NB4 (cell line): ENCODE measurements around the gene HSFX3.
"Not testable (repeated sequence)": the region's sequence is repeated elsewhere in the genome, so short reads cannot be mapped to it uniquely, and the experiment has no call there.

Experiments
- DNase-seq: peaks from one replicate; pipeline ENCODE4 v3.0.0; 2010; ENCODE audit warnings: low read depth
- H3K4me3 ChIP-seq: one replicate; pipeline ENCODE4 v1.5.1; 2011; ENCODE audit warnings: mild to moderate bottlenecking, low read depth, low read length, moderate library complexity
- CTCF ChIP-seq: IDR thresholded peaks from one replicate; pipeline ENCODE4 v1.5.1; 2012; ENCODE audit warnings: low read depth, low read length
- MAX ChIP-seq: IDR thresholded peaks from 2 replicates; pipeline ENCODE4 v1.6.1; 2011; ENCODE audit warnings: low read depth, low read length
- MYC ChIP-seq: IDR thresholded peaks from 2 replicates; pipeline ENCODE4 v1.6.1; 2011; ENCODE audit warnings: low read depth, low read length
- POLR2A ChIP-seq: IDR thresholded peaks from 2 replicates; pipeline ENCODE4 v1.6.1; 2011; ENCODE audit warnings: mild to moderate bottlenecking; ENCODE audit not compliant: insufficient read length; ENCODE audit errors: extremely low read depth

Gene HSFX3

GRCh38 chrX:149545545-149546543 lies 3.9 kb downstream of the HSFX3 start:
- TF ChIP-seq CTCF: peak; percentile 15
- H3K4me3 ChIP-seq: not testable (repeated sequence)
- peak; percentile 25 for DNase-seq

- TF ChIP-seq POLR2A (no peak), CTCF (no peak), MYC (no peak), MAX (no peak)
- peak overlapping the region; percentile 80 for H3K4me3 ChIP-seq
- DNase-seq: peak; percentile 27
Observed at GRCh38 chrX:149541521-149542047, 8.1 kb downstream of the HSFX3 start.

GRCh38 chrX:149540621-149541520 lies 8.9 kb downstream of the HSFX3 start, which contains the start of gene EOLA1:
EOLA1 (plus strand) TSS chrX:149541012; CDS start chrX:149545631, 4,619 bp downstream.
- DNase-seq: peak; percentile 97
- peak; percentile 71 for TF ChIP-seq MAX
- TF ChIP-seq POLR2A: peak; percentile 37
- TF ChIP-seq MYC: no peak
- H3K4me3 ChIP-seq: peak within 1 kb of the TSS; percentile 80

GRCh38 chrX:149540131-149540620 lies 9.5 kb downstream of the HSFX3 start:
- H3K4me3 ChIP-seq: peak overlapping the region; percentile 80
- DNase-seq: peak; percentile 90
- TF ChIP-seq MAX (no peak), POLR2A (no peak), MYC (no peak), CTCF (no peak)

GRCh38 chrX:149539283-149540130 lies 10.2 kb downstream of the HSFX3 start:
- DNase-seq: peak; percentile 96
- TF ChIP-seq MYC (no peak), MAX (no peak), POLR2A (no peak), CTCF (no peak)
- H3K4me3 ChIP-seq: peak overlapping the region; percentile 54

GRCh38 chrX:149537474-149537873 lies 12.2 kb downstream of the HSFX3 start:
- H3K4me3 ChIP-seq, DNase-seq: not testable (repeated sequence)

GRCh38 chrX:149534926-149535602 lies 14.7 kb downstream of the HSFX3 start:
- not testable (repeated sequence) for DNase-seq

GRCh38 chrX:149533999-149534398 lies 15.7 kb downstream of the HSFX3 start:
- H3K4me3 ChIP-seq, DNase-seq: not testable (repeated sequence)

More at GRCh38 chrX:149534926-149535602, 14.7 kb downstream of the HSFX3 start:
- not testable (repeated sequence) for H3K4me3 ChIP-seq

- not testable (repeated sequence) for H3K4me3 ChIP-seq, DNase-seq
Observed at GRCh38 chrX:149532868-149533267, 16.9 kb downstream of the HSFX3 start.
